HG03175 (cell line): ENCODE results near the gene DOCK6.

Source experiments
- ATAC-seq: cut with Tn5 transposase; IDR thresholded peaks from one replicate; pipeline ENCODE4 v1.9.1; 2021; ENCODE audit warnings: mild to moderate bottlenecking, moderate library complexity; ENCODE audit not compliant: unreplicated experiment

DOCK6 gene

GRCh38 chr19:11251217-11251616 is 11.1 kb downstream of the DOCK6 start:
- no peak for ATAC-seq

GRCh38 chr19:11248852-11249251 is 13.5 kb downstream of the DOCK6 start:
- ATAC-seq: no peak

DNA sequence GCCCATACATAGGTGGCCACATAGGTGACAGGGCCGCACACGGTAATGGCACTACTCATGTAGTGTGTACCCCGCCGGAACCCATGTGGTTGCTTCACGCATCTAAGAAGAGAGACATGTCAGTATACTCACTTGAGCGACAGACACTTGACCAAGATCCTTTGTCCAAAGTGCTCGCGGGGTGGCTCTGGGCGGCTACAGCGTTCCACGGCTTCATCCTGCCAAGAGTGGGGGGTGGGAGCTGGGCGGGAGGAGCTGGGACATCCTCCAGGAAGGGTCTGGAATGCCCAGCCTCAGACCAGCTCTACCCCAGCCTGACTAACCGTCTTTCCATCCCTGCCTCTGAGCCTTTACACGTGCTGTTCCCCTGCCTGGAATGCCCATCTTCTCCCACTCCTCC is 14.4 kb downstream of the DOCK6 start:
- no peak for ATAC-seq

- no peak for ATAC-seq
These were observed 14.9 kb downstream of the DOCK6 start for GRCh38 chr19:11247391-11247790.

DNA sequence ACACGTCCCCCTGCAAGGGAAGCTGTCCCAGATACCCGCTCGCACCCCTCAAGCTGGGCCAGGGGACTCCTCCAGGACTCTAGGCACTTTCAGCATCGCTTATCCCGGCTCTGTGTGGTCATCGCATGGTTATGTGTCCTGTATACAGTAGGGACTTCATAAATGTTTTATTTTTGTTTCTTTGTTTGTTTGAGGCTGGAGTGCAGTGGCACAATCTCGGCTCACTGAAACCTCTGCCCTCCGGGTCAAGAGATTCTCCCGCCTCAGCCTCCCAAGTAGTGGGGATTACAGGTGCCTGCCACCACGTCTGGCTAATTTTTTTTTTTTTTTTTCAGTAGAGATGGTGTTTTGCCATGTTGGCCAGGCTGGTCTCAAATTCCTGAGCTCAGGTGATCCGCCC is 15.4 kb downstream of the DOCK6 start:
- ATAC-seq: no peak

DNA sequence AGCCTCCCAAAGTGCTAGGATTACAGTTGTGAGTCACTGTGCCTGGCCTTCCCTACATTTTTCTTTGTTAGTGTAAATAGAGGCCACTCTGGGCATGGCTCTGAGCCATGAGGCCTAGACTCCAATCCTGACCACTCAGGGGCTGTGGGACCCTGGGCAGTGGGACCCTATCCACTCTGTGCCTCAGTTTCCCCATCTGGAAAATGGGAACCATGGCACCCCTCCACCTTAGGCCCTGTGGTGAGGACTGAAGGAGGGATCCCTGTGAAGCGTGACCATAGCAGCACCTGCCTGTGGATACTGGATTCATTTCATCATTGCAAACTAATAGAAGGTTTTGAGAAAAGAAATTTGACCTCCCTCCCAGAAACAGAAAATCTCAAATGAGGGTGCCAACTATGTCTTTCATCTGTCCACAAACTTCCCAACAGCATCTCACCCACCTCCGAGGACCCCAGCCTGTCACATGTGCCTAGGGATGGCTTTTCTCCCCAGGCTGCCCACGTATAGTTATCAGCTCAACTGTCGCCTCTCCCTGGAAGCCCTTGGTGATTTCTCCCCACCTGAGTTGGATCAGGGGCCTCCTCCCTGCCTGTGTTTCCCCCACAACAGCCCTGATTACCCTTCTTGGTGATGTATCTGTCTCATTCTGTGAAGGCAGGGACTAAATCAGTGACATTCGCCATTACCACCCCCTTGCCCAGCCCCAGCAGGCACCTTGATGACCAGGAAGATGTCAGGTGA is 17.3 kb downstream of the DOCK6 start:
- ATAC-seq: no peak

DNA sequence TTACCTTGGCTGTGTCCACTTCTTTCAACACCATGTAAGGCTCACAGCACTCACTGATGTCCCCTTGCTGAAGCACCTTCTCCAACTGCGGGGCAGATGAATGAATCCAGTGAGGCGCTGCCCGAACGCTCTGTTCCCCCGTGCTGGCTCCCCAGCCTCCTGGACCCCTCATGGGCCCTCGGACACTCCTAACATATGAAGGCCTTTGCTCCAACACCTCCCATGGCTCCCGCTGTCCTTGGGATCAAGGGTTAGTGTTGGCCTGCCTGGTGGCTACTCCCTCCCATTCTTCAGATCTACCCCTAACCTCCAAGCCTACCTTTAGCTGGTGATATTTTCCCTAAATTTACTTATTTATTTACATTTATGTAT is 18.5 kb downstream of the DOCK6 start:
- no peak for ATAC-seq

DNA sequence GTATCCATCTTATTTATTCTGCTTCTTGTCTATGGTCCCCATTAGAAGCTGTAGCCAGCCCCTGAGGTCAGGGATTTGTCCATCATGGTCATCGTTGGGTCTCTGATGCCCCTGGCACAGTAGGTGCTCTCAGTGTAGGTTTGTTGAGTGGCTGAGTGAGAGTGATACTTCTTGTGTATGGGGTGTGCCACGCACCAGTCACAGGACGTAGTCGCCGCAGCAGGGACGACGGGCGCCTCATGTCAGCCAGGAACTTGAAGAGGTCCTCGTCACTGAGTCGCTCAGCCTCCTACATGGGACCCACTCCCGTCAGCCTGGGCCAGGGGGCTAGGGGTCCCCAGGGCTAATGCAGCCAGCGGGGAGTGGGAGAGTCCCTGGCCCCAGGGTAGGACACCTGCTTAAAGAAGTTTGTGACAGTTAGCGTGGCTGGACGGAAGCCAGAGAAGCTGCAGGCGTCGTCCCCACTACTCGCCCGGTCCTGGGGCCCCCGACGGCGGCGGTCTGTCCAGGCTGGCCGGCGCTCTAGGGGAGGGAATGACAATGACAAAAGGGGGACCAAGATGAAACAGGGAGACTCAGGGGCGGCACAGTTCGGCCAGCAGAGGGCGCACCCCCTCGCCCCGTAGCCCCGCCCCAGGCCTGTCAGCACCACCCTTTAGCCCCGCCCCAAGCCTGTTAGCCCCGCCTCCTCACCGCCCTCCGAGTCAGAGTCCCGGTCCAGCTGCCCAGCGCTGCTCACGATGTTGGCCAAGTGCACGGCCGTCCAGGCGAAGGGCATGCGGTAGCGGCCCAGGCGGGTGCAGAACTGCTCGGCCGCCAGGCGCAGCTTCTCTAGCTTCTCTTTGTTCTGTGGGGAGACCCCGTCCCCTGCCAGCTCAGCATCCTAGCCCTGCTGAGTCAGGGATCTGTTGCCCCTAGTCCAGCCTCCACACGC is 19.2 kb downstream of the DOCK6 start:
- peak; percentile 62 for ATAC-seq

GRCh38 chr19:11242025-11242424 is 20.3 kb downstream of the DOCK6 start:
- ATAC-seq: no peak

DNA sequence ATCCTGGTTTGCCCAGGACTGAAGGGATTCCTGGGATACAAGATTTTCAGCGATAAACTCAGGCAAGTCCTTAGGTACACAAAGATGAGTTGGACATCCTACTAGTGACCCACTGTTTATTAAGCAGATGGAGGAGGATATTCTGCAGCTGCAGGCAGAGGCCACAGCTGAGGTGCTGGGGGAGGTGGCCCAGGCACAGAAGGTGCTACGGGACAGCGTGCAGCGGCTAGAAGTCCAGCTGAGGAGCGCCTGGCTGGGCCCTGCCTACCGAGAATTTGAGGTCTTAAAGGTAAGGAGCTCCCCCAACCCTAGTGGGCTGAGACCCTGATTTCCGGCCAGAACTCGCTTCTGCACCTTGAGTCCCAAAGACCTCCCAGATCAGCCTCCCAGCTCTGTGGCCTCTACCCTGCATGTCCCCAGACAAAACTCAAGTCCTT is 22.3 kb downstream of the DOCK6 start:
- no peak for ATAC-seq

GRCh38 chr19:11239377-11240000 is 22.8 kb downstream of the DOCK6 start, which contains the start of gene ANGPTL8:
ANGPTL8 (plus strand) TSS chr19:11239619; CDS start chr19:11239638, 19 bp downstream.
- ATAC-seq: no peak

DNA sequence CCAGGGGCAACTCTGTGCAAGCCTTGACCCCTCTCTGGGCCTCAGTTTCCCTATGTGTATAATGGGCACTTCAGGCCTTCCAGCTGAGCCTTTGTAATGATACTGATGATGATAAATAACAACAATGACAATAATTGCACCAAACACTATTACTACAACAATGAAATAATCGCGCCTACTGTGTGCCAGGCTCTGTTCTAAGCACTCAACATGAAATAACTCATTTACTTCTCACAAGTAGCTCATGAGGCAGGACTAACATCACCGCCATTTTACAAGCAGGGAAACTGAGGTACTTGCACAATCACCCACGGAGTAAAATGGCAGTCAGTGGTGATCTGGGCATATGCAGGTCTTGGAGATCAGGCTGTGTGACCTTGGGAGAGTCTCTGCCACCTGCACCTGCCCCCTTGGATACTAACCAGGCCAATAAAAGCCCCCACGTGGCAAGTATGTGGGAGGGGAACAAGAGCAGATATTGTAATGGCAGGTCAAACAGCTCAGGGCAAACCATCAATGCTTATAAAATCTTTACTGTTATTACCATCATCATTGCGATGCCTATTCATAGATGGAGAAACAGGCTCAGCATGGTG is 23.4 kb downstream of the DOCK6 start:
- ATAC-seq: no peak

- ATAC-seq: no peak
These were observed 24.3 kb downstream of the DOCK6 start for GRCh38 chr19:11238041-11238440.

- no peak for ATAC-seq
These were observed 25.0 kb downstream of the DOCK6 start for GRCh38 chr19:11237321-11237720.

DNA sequence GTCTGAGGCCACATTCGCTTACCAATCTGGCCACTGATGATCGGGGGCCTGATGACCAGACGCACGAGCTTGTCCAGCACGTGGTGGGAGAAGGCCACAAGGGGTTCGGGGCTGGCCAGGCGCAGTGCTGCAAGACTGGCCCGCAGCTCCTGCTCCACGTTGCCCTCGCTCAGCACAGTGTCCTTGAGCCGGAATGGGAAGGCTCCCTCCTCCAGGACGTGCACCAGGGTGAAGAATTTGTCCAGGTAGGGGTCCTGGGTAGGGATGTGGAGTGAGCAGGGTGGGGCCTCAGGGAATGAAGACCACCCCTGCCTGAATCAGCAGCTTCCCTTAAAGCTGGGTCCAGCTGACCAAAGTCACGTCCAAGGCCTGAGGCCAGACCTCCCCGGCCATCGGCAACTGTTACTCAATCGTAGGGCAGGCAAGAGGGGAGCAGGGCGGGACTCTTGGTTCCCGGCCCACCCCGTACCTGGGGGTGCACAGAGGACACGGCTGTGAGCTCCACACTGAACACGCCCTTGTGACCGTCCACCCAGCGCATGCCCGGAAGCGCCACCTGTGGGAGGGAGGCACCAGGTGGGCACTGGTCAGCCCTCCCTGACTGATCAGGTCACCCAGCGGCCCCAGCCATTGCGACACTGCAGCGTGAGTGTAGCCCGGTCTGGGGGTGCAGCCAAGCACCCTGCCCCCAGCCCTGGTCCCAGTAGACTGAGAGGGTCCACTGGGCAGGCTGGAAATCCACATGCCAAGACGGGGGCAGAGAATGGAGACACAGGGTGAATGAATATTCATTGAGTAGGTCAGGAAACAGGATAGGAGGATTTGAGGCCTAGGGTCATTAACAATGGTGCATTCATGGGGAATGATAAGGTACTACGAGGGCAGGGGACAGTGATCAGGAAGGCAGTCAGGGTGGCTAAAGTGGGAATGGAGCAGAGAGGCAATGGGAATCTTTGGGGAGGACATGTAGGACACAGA is 25.7 kb downstream of the DOCK6 start:
- no peak for ATAC-seq

DNA sequence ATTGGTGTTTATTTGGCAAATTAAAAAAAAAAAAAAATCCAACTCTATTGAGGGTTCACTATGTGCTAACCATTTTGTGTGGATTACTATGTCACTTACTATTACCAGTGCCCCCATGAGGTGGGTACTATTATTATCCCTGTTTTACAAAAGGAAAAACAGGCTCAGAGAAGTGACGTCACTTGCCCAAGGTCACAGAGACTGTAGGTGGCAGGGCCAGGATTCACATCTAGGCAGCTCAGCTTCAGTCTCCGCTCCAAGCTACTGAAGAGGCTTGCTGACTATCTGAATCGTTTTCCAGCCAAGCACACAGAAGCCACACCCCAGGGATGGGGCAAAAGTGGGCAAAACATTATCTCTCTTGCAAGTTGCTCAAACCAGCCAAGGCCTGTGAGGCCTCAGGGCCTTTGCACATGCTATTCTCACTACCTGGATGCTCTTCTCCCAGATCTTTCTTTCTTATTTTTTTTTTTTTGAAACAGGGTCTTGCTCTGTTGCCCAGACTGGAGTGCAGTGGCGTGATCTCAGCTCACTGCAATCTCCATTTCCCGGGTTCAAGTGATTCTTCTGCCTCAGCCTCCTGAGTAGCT is 27.7 kb downstream of the DOCK6 start:
- ATAC-seq: no peak

- ATAC-seq: no peak
These were observed 29.3 kb downstream of the DOCK6 start for GRCh38 chr19:11233073-11233472.

- ATAC-seq: no peak
These were observed 29.8 kb downstream of the DOCK6 start for GRCh38 chr19:11232555-11232954.

DNA sequence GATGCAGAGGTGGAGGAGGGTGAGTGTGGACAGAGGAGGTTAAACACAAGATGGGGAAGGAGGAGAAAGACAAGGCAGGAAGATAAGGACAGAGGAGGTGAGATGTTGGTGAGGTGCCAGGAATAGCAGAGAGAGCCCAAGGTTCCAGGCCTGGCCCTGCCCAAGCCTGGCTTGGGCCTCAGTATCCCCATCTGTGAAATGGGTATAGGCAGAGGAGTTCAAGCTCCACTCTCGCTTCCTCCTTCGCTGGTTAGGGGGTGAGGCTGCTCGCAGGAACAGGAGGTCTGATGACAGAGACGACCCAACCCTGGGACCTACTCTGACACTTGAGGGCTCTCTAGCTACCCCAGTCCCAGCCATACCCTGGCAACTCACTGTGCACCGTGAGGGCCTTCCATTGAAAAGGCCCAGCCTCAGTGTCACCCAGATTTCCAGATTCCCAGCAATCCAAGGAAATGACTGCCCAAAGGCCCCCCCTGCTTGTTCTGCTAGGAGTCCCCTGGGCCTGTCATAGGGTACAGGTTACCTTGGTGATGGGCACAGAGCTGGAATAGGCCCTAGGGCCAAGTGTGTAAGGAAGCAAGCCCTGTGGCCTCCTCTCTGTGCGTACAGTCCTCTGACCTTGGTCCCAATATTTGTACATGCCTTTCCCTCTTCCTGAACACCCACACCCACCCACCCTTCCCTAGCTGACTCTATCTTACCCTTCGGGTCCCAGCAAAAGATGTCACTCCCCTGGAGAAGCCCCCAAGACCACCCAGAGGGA is 31.5 kb downstream of the DOCK6 start:
- no peak for ATAC-seq
